Esophagus (tissue), 2 donors: ENCODE results near the gene FBL. TPM values are rescaled to one million over a fixed set of nuclear protein-coding genes. Genes with fewer than 3 reads are reported as not detected.
"Not testable (repeated sequence)": the region's sequence is repeated elsewhere in the genome, so short reads cannot be mapped to it uniquely, and the experiment has no call there.

Experiments used
- H3K27ac ChIP-seq, 2 donors: one replicate each; pipeline ENCODE4 v1.5.1; 2013; ENCODE audit warnings: low read depth in 2 of 2, mild to moderate bottlenecking in 2 of 2, inconsistent platforms in 1 of 2, low read length in 1 of 2, moderate library complexity in 1 of 2
- H3K27me3 ChIP-seq, 2 donors: one replicate each; pipeline ENCODE4 v1.6.1; 2013; ENCODE audit warnings: low read length in 2 of 2, control low read depth in 1 of 2, mild to moderate bottlenecking in 1 of 2; ENCODE audit not compliant: insufficient read depth in 2 of 2, control insufficient read depth in 1 of 2
- H3K36me3 ChIP-seq, 2 donors: one replicate each; pipeline ENCODE4 v1.6.1; 2013; ENCODE audit warnings: low read length in 1 of 2; ENCODE audit not compliant: control insufficient read depth in 2 of 2, insufficient read depth in 2 of 2
- H3K4me1 ChIP-seq, 2 donors: one replicate each; pipeline ENCODE4 v1.6.1; 2013; ENCODE audit warnings: low read length in 1 of 2; ENCODE audit not compliant: control insufficient read depth in 2 of 2, insufficient read depth in 2 of 2
- H3K4me3 ChIP-seq, 2 donors: one replicate each; pipeline ENCODE4 v1.5.1; 2013; ENCODE audit warnings: low read length in 2 of 2, mild to moderate bottlenecking in 2 of 2, low read depth in 1 of 2, moderate library complexity in 1 of 2
- H3K9me3 ChIP-seq, 2 donors: one replicate each; pipeline ENCODE4 v1.6.1; 2013; ENCODE audit warnings: mild to moderate bottlenecking in 2 of 2, low read depth in 1 of 2, low read length in 1 of 2, moderate library complexity in 1 of 2; ENCODE audit not compliant: control insufficient read depth in 2 of 2, insufficient read depth in 1 of 2
- WGBS, 2 donors: extraction: QIAGEN DNeasy Blood & Tissue Kit; methylation state at CpG; one replicate each; pipeline ENCODE4 v1.1.7; 2013; 5-methylcytosine and 5-hydroxymethylcytosine counted together
- polyA plus RNA-seq, 2 donors: library from polyadenylated mRNA; stranded (reverse); fragments of 200-250 nt; gene quantifications; one replicate each; pipeline ENCODE4 v1.2.3, GENCODE V29; 2013
- donor health status: healthy with polysubstance abuse.
- donor health status: Bipolar disorder and iron deficiency.

FBL gene
- polyA plus RNA-seq, 2 donors = 174 to 366 TPM

DNA sequence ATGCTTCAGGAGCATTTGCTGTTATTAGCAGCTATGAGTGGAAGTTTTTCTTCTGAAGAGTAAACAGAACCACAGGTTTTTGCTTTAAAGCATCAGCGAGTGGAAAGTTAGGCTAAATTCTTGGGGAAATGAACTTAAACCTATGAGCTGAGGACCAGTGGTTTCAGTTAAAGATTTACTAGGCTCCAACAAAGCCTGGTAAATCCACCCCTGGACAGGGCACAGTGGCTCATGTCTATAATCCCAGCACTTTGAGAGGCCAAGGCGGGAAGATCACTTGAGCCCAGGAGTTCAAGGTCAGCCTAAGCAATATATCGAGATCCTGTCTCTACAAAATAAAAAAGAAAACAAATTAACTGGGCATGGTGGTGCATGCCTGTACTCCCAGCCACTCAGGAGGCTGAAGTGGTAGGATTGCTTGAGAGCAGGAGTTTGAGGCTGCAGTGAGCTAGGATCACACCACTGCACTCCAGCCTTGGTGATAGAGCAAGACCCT, 41.3 kb upstream of the FBL start:
- not testable (repeated sequence) for H3K36me3 ChIP-seq, H3K4me1 ChIP-seq, H3K27ac ChIP-seq, H3K9me3 ChIP-seq, H3K27me3 ChIP-seq, H3K4me3 ChIP-seq
- 67 to 70% methylated on average over 2 to 3 of the region's 3 CpGs for WGBS, 2 donors

GRCh38 chr19:39885821-39886554, 39.8 kb upstream of the FBL start:
- not testable (repeated sequence) for H3K27me3 ChIP-seq, H3K27ac ChIP-seq, H3K36me3 ChIP-seq, H3K9me3 ChIP-seq, H3K4me3 ChIP-seq, H3K4me1 ChIP-seq
- WGBS, 2 donors = 85 to 92% methylated on average over 20 to 23 of the region's 30 CpGs

GRCh38 chr19:39884721-39885120, 38.5 kb upstream of the FBL start:
- 79 to 87% methylated on average over 3 to 4 of the region's 9 CpGs for WGBS, 2 donors
- H3K9me3 ChIP-seq, H3K36me3 ChIP-seq, H3K4me3 ChIP-seq, H3K27ac ChIP-seq, H3K4me1 ChIP-seq, H3K27me3 ChIP-seq: not testable (repeated sequence)

- not testable (repeated sequence) for H3K4me3 ChIP-seq
These were observed 36.5 kb upstream of the FBL start for GRCh38 chr19:39882645-39883044.

GRCh38 chr19:39881495-39882110, 35.4 kb upstream of the FBL start:
- WGBS, 2 donors = 22 to 23% methylated on average over 14 to 15 of the region's 15 CpGs
- not testable (repeated sequence) for H3K4me3 ChIP-seq, H3K36me3 ChIP-seq, H3K27me3 ChIP-seq, H3K27ac ChIP-seq, H3K9me3 ChIP-seq, H3K4me1 ChIP-seq

More at GRCh38 chr19:39882645-39883044, 36.5 kb upstream of the FBL start:
- WGBS, 2 donors = 76 to 89% methylated on average over 6 of the region's 10 CpGs
- not testable (repeated sequence) for H3K4me1 ChIP-seq, H3K27ac ChIP-seq, H3K27me3 ChIP-seq, H3K9me3 ChIP-seq, H3K36me3 ChIP-seq

DNA sequence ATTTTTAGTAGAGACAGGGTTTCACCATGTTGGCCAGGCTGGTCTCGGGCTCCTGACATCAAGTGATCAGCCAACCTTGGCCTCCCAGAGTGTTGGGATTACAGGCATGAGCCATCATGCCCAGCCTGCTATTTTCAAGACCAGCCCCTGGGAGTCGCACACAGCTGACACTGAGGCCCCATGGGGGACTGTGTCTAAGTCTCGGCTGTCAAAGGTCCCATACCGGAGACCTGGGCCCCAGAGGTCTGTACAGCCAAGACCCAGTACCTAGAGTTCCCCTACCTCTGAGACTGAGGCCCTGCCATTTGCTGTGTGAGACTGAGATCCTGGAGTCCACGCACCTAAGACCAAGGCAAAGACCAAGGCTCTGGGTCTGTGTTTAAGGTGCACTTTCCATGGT, 34.1 kb upstream of the FBL start:
- H3K27me3 ChIP-seq, H3K36me3 ChIP-seq, H3K4me3 ChIP-seq, H3K9me3 ChIP-seq, H3K27ac ChIP-seq, H3K4me1 ChIP-seq: not testable (repeated sequence)
- WGBS, 2 donors = 92% methylated on average over 4 of the region's 5 CpGs

DNA sequence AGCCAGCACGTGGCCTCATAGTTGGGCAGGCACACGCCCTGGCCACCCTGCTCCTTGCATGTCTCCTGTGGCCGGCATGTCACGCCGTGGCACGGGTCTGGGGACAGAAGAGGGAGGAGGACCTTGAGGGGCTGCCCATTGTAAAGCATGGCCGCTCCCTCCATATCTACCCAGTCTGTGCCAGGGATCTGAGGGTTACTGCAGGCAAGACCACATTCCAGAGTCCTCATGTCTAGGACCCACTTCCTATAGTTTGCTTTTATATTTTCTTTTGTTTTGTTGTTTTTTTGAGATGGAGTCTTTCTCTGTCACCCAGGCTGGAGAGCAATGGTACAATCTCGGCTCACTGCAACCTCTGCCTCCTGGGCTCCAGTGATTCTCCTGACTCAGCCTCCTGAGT, 33.6 kb upstream of the FBL start:
- H3K4me3 ChIP-seq, H3K27me3 ChIP-seq: not testable (repeated sequence)
- 97 to 100% methylated on average over 1 of the region's 8 CpGs for WGBS, 2 donors

DNA sequence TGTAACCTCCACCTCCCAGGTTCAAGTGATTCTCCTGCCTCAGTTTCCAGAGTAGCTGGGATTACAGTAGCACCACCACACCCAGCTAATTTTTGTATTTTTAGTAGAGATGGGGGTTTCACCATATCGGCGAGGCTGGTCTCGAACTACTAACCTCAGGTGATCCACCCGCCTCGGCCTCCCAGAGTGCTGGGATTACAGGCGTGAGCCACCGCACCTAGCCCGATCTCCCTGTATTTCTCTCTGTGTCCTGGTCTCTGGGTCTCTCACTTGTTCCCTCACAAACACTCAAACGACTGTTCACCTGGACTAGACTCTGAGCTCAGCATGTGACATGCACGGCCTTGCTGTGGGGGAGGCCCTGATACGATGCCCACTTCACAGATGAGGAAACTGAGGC, 32.7 kb upstream of the FBL start:
- H3K27ac ChIP-seq, H3K9me3 ChIP-seq, H3K27me3 ChIP-seq, H3K4me1 ChIP-seq, H3K4me3 ChIP-seq, H3K36me3 ChIP-seq: not testable (repeated sequence)
- WGBS, 2 donors = 81 to 89% methylated on average over 10 to 11 of the region's 11 CpGs

More for the DNA sequence above, 33.6 kb upstream of the FBL start:
- H3K9me3 ChIP-seq, H3K4me1 ChIP-seq, H3K36me3 ChIP-seq, H3K27ac ChIP-seq: not testable (repeated sequence)

- H3K27ac ChIP-seq = no peak overlapping the region
These were observed 32.2 kb upstream of the FBL start for GRCh38 chr19:39878398-39878797.

DNA sequence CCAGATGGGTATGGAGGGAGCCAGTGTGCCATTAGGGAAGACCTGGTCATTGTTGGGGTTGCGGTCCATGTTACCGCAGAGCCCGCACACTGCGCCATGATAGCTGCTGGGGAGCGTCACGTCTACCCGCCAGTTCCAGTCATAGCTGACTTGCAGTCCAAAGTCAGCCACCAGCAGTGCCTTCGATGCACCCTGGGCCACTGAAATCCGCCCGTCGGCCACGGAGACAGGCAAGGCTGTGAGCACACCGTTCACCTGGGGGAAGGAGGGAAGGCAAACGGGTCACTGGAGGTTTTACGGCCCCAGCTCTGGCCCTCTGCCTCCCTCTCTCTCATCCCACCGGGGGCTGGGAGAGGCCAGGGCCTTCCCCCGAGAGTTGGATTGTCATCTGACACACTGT, 31.8 kb upstream of the FBL start:
- H3K27ac ChIP-seq, H3K9me3 ChIP-seq, H3K4me3 ChIP-seq, H3K4me1 ChIP-seq, H3K27me3 ChIP-seq, H3K36me3 ChIP-seq: not testable (repeated sequence)
- WGBS, 2 donors = 92 to 98% methylated on average over 13 to 15 of the region's 17 CpGs

More at GRCh38 chr19:39878398-39878797, 32.2 kb upstream of the FBL start:
- WGBS, 2 donors = 90 to 100% methylated on average over 1 of the region's 1 CpG
- Histone ChIP-seq H3K4me3 (no peak overlapping the region), H3K9me3 (peaks cover 0 to 2% of the 10 kb centered on the region in 2 donors), H3K27me3 (no peaks in the 10 kb centered on the region), H3K36me3 (no peaks in the 10 kb centered on the region), H3K4me1 (no peaks in the 10 kb centered on the region)
